ENCODE data around the gene VIM. TPM values are rescaled to one million over a fixed set of nuclear protein-coding genes. Genes with fewer than 3 reads are reported as not detected.

VIM gene
- total and polyA plus RNA-seq, 10 donors, result 510 to 2,377 (median 1,295) TPM

- no peak for DNase-seq
- 89 to 98% (median 95%) methylated on average over 1 of the region's 1 CpG for WGBS, 5 donors
- H3K27ac ChIP-seq, result no peak overlapping the region
- H3K4me3 ChIP-seq, result no peak overlapping the region
- H3K27me3 ChIP-seq (replicated peaks in 1 of 7), result no peaks in the 10 kb centered on the region
- H3K4me1 ChIP-seq, result peaks cover 0 to 16% (median 6%) of the 10 kb centered on the region in 6 donors
- H3K9me3 ChIP-seq, result peaks cover 0 to 7% (median 0%) of the 10 kb centered on the region in 8 donors
- H3K36me3 ChIP-seq, result no peaks in the 10 kb centered on the region
- intact Hi-C loops (cut with DNase I; ENCODE audit: low total_unique reads), result loop anchor here (5.0 kb wide), 1 partner anchor 409 kb away; no protein-coding TSS in a partner anchor
- TF ChIP-seq POLR2A (IDR thresholded peaks at IDR 0.05) (no peak), POLR2AphosphoS5 (IDR thresholded peaks at IDR 0.05) (no peak)
- TF ChIP-seq, protein P1, sequence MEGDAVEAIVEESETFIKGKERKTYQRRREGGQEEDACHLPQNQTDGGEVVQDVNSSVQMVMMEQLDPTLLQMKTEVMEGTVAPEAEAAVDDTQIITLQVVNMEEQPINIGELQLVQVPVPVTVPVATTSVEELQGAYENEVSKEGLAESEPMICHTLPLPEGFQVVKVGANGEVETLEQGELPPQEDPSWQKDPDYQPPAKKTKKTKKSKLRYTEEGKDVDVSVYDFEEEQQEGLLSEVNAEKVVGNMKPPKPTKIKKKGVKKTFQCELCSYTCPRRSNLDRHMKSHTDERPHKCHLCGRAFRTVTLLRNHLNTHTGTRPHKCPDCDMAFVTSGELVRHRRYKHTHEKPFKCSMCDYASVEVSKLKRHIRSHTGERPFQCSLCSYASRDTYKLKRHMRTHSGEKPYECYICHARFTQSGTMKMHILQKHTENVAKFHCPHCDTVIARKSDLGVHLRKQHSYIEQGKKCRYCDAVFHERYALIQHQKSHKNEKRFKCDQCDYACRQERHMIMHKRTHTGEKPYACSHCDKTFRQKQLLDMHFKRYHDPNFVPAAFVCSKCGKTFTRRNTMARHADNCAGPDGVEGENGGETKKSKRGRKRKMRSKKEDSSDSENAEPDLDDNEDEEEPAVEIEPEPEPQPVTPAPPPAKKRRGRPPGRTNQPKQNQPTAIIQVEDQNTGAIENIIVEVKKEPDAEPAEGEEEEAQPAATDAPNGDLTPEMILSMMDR (IDR thresholded peaks at IDR 0.05 in 8 of 11, conservative IDR thresholded peaks at IDR 0.05 in 3 of 11), result no peak
Observed at GRCh38 chr10:17256051-17256450, 28.0 kb downstream of the VIM start.

- intact Hi-C loops (cut with DNase I; ENCODE audit: low total_unique reads), result loop anchor here (5.0 kb wide), 1 partner anchor 409 kb away; no protein-coding TSS in a partner anchor
- WGBS, 5 donors, result 77 to 87% (median 84%) methylated on average over 5 of the region's 5 CpGs
- Histone ChIP-seq H3K9me3 (peaks cover 0 to 13% (median 3%) of the 10 kb centered on the region in 8 donors), H3K27ac (no peak overlapping the region), H3K4me1 (peaks cover 0 to 16% (median 6%) of the 10 kb centered on the region in 6 donors), H3K36me3 (no peaks in the 10 kb centered on the region), H3K27me3 (replicated peaks in 1 of 7) (no peaks in the 10 kb centered on the region), H3K4me3 (no peak overlapping the region)
- no peak for TF ChIP-seq POLR2A (IDR thresholded peaks at IDR 0.05)
- TF ChIP-seq, protein P1 (IDR thresholded peaks at IDR 0.05 in 8 of 11, conservative IDR thresholded peaks at IDR 0.05 in 3 of 11), result no peak
- TF ChIP-seq POLR2AphosphoS5 (IDR thresholded peaks at IDR 0.05), result no peak
- no peak for DNase-seq
Observed at GRCh38 chr10:17256627-17257026, 28.6 kb downstream of the VIM start.

GRCh38 chr10:17257466-17258321 lies 29.7 kb downstream of the VIM start:
- H3K27me3 ChIP-seq (replicated peaks in 1 of 7), result no peaks in the 10 kb centered on the region
- intact Hi-C loops (cut with DNase I; ENCODE audit: low total_unique reads), result loop anchor here (5.0 kb wide), 1 partner anchor 410 kb away; no protein-coding TSS in a partner anchor
- no peaks in the 10 kb centered on the region for H3K36me3 ChIP-seq
- peaks cover 8 to 24% (median 14%) of the 10 kb centered on the region in 8 donors for H3K9me3 ChIP-seq
- TF ChIP-seq POLR2A (IDR thresholded peaks at IDR 0.05) (no peak), POLR2AphosphoS5 (IDR thresholded peaks at IDR 0.05) (no peak)
- TF ChIP-seq, protein P1 (IDR thresholded peaks at IDR 0.05 in 8 of 11, conservative IDR thresholded peaks at IDR 0.05 in 3 of 11), result peak; percentile 69 to 89 (median 83)
- 11 to 19% (median 13%) methylated on average over 8 of the region's 8 CpGs for WGBS, 5 donors
- H3K27ac ChIP-seq, result peak overlapping the region in 2 of 8 donors; percentile 17 to 29
- H3K4me3 ChIP-seq, result peak overlapping the region in 2 of 8 donors; percentile 11 to 25
- DNase-seq, result no peak
- peaks cover 0 to 16% (median 6%) of the 10 kb centered on the region in 6 donors for H3K4me1 ChIP-seq

- H3K36me3 ChIP-seq, result no peaks in the 10 kb centered on the region
- 89 to 95% (median 92%) methylated on average over 4 of the region's 4 CpGs for WGBS, 5 donors
- H3K9me3 ChIP-seq, result peaks cover 15 to 40% (median 35%) of the 10 kb centered on the region in 8 donors
- H3K27ac ChIP-seq, result no peak overlapping the region
- peaks cover 0 to 7% (median 3%) of the 10 kb centered on the region in 6 donors for H3K4me1 ChIP-seq
- no peak for DNase-seq
- peaks cover 0 to 12% (median 0%) of the 10 kb centered on the region in 7 donors for H3K27me3 ChIP-seq (replicated peaks in 1 of 7)
- intact Hi-C loops (cut with DNase I; ENCODE audit: low total_unique reads), result no loop called here
- H3K4me3 ChIP-seq, result no peak overlapping the region
- no peak for TF ChIP-seq POLR2A (IDR thresholded peaks at IDR 0.05)
- no peak for TF ChIP-seq POLR2AphosphoS5 (IDR thresholded peaks at IDR 0.05)
- TF ChIP-seq, protein P1 (IDR thresholded peaks at IDR 0.05 in 8 of 11, conservative IDR thresholded peaks at IDR 0.05 in 3 of 11), result no peak
Observed at GRCh38 chr10:17262502-17262901, 34.5 kb downstream of the VIM start.
